H1 (cell line): ENCODE results near the gene GPR31. TPM values are rescaled to one million over a fixed set of nuclear protein-coding genes. Genes with fewer than 3 reads are reported as not detected.

Experiments
- BACH1 ChIP-seq: IDR thresholded peaks from 2 replicates; pipeline ENCODE4 v1.6.1; 2012; ENCODE audit warnings: low read length, improper control_type of control experiment
- BCL11A ChIP-seq, 2 experiments: IDR thresholded peaks; one replicate each; pipeline ENCODE4 v1.6.1; 2011; ENCODE audit warnings: low read depth in 2 of 2, low read length in 2 of 2, mild to moderate bottlenecking in 2 of 2
- polyA plus RNA-seq, 7 experiments: library from polyadenylated mRNA; depleted of rRNA in 3 of 7; stranded (reverse) in 5 of 7; unstranded in 2 of 7; fragments of >200 nt in 5 of 7; fragments of 200-250 nt in 2 of 7; gene quantifications; 1 replicate in 5 of 7; 2 replicates in 1 of 7; 4 replicates in 1 of 7; pipeline versions ENCODE4 v1.2.1 to v1.2.3, GENCODE V29; 2011 to 2013; ENCODE audit warnings: missing spikeins in 2 of 7, mixed read lengths in 2 of 7
- total RNA-seq: library from RNA; stranded (reverse); fragmentation: NEBNext Ultra II Directional; extraction: Animal tissue kit (Norgen Biotek cat#: 25700); gene quantifications from 2 replicates; pipeline ENCODE4 v1.2.1, GENCODE V29; 2021

Gene GPR31
- total and polyA plus RNA-seq, 2 of the 8 experiments (the other 6 are each of a cell fraction or from before 2014, with no cell fraction given), result not detected

- no peak for TF ChIP-seq BACH1
- TF ChIP-seq BCL11A (IDR thresholded peaks at IDR 0.05; ENCODE audit: low read depth in 2 of 2, low read length in 2 of 2), result no peak
These were observed at the start of gene GPR31 (continued) for GRCh38 chr6:167157863-167158262.
